Measurements from ENCODE around the gene UBTF.
A peak's percentile ranks its signal among the peaks of the same experiment; 100 is the strongest.
"Not testable (repeated sequence)": the region's sequence is repeated elsewhere in the genome, so short reads cannot be mapped to it uniquely, and the experiment has no call there.

Gene UBTF

DNA sequence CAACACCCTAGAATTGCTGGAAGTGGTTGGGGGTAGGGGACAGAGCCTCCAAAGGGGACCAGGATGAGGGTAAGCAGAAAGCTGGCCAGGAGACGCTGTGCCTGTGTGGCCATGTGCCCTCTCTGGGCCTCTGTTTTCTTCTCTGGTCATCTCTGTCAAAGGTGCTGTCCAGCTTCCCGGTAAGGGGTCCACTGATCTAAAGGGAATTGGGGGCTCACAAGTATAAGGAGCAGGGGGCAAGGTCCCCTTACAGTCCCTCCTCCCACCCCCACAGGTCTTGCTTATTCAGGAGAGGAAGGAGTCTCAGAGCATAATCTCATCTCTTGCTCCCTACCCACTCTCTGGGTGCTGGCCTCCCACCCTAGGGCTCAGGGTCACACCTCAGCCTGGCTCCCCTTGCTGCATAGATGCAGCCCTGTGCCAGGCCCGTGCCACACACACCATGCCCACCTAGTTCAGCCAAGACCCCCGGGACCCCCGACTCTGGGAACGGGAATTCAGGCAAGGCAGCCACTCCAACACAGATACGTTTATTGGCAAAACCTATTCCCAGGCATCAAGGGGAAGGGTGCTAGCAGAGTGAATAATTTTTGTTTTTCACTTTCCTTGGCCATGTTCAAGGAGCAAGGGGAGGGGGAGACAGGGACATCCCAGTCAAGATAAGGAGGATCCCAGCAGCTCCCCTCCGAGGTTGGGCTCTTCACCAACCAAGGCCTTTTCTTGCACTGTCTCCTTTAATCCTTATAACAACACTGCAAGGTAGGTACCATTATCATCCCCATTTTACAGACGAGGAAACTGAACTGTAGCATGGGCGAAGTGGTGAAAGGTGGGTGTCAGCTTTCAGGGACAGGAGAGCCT lies 28.6 kb upstream of the UBTF start:
- no peak for DNase-seq (ENCODE audit: low read depth)

DNA sequence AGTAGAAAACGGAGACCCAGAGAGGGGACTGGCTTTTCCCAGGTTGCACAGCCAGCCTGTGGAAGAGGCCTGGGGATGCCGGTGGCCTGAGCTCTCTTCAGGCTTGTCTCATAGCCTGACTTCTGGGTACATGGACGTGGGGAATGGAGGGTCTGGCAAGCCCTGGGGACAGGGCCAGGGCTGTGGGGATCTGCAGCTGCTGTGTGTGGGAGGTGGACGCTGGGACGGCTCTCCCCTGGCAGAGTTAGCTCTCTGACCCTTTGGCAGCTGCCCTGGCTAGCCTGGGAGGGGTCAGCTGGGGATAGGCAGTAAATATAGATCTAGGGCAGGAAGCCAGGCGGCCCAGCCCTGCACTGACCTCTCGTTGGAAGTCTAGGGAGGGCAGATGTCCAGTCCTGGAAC lies 28.0 kb upstream of the UBTF start:
- no peak for DNase-seq (ENCODE audit: low read depth)

DNA sequence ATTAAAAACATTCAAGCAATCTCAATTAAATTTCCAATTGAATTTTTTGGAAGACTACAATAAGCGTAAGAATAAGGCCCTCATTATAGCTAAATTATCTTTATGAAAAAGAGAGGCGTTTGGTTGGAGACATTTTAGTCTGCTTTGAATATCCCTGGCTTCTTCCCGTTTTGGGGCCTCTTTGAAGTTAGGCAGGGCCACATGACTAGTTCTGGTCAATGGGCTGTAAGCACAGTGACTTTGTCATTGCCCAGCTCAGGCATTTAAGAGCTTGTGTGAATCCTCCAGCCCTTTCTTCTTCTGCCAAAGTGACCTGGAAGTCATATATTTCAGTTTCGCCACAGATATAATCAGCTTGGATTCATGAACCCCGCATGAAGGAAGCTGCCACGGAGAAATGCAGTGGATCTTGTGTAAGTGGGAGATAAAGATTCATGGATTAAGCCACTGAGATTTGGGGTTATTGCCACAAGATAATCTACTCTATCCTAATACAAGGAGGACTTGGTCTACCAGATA lies 21.7 kb upstream of the UBTF start:
- DNase-seq (ENCODE audit: low read depth), result no peak

DNA sequence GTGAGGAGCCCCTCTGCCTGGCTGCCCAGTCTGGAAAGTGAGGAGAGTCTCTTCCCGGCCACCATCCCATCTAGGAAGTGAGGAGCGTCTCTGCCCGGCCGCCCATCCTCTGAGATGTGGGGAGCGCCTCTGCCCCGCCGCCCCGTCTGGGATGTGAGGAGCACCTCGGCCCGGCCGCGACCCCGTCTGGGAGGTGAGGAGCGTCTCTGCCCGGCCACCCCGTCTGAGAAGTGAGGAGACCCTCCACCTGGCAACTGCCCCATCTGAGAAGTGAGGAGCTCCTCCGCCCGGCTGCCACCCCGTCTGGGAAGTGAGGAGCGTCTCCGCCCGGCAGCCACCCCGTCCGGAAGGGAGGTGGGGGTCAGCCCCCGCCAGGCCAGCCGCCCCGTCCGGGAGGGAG lies 18.4 kb upstream of the UBTF start:
- not testable (repeated sequence) for DNase-seq (ENCODE audit: low read depth)

DNA sequence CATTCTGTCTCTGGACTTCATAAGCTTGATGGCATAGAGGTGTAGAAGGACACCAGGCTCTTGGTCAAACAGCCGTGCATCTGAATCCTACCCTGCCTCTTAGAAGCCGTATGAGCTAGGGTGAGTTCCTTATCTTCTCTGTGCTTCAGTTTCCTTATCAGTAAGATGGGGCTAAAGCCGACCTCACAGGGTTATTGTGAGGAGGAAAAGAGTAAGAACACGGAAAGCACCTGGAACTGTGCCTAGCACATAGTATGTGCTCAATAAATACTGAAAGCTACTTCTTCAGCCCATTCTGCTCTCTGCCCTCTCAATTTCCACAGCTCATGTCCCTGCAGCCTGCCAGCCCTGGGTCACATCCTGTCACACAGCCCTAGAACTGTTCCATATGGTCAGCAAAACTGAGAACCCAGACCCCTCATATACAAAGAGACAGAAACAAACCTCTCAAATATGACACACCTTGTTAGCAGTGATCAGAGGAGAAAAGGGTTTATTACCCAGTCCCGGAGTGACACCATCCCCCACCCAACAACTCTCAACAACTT lies 17.0 kb upstream of the UBTF start:
- DNase-seq (ENCODE audit: low read depth), result no peak

DNA sequence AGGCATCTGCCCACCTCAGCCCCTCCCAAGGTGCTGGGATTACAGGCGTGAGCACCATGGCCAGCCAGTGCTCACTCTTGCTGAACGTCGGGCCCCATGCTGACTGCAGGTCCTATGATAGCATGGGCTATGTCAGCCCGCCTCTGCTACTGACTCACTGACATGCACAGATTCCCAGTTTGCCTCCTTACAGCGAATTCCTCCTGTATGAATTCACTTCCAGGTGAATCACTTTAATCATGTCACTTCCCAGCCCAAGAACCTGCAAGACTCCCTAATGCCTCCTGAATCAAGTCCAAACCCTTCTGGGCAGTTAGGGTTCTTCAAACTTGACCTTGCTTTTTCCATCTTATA lies 16.1 kb upstream of the UBTF start:
- no peak for DNase-seq (ENCODE audit: low read depth)

DNA sequence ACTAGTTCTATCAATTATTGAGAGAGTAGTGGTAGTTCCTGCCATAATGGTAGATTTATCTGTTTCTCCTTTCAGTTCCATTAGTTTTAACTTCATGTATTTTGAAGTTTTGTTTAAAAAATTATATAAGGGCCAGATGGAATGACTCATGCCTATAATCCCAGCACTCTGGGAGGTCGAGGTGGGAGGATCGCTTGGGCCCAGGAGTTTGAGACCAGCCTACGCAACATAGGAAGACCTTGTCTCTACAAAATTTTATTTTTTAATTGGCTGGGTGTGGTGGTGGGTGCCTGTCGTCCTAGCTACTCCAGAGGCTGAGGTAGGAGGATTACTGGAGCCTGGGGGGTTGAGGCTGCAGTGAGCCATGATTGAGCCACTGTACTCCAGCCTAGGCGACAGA lies 14.1 kb upstream of the UBTF start:
- no peak for DNase-seq (ENCODE audit: low read depth)

DNA sequence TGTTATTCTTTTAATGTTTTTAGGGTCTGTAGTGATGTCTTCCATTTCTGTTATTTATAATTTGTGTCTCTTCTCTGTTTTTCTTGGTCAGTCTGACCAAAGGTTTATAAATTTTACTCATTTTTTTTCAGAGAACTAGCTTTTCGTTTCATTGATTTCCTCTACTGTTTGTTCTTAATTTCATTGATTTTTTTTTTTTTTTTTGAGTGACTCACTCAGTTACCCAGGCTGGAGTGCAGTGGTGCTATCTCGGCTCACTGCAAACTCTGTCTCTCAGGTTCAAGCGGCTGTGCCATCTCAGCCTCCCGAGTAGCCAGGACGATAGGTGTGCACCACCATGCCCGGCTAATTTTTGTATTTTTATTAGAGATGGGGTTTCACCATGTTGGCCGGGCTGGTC lies 12.6 kb upstream of the UBTF start:
- DNase-seq (ENCODE audit: low read depth), result no peak

DNA sequence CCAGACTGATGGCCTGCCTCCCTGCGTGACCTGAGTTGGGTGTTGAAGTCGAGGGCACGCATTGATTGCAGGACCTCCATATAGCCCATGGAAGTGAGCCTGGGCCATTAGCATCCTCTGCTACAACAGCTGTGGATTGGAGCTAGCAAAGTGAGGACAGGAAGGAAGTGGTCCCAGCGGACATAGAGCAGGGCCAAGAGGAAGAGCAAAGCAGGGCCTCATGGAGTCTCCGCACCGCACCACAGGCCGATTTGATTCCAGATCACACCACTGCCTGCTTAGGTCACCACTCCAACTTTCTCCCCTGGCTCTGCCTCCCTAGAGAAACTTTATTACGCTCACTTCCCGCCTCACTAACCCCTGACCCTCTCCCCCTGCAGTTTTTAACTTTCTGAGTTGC lies 10.7 kb upstream of the UBTF start:
- no peak for DNase-seq (ENCODE audit: low read depth)

DNA sequence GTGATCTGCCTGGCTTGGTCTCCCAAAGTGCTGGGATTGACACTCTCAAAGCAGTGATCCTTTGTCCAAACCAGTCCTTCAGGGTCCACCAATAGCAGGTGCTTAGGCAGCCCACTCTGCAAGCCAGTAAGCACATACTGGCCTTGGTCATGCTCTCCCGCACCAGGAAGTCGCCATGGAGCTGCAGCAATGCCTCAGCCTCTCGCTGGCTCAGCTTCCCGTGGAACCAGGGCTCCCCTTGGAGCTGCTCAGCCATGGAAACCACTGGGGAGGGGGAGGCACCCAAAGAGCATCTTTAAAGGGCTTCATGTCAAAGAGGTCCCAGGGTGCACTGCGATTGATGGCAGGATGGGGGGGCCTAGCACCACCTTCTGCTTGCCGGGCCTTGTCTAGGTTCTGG lies 9.6 kb upstream of the UBTF start:
- no peak for DNase-seq (ENCODE audit: low read depth)

DNA sequence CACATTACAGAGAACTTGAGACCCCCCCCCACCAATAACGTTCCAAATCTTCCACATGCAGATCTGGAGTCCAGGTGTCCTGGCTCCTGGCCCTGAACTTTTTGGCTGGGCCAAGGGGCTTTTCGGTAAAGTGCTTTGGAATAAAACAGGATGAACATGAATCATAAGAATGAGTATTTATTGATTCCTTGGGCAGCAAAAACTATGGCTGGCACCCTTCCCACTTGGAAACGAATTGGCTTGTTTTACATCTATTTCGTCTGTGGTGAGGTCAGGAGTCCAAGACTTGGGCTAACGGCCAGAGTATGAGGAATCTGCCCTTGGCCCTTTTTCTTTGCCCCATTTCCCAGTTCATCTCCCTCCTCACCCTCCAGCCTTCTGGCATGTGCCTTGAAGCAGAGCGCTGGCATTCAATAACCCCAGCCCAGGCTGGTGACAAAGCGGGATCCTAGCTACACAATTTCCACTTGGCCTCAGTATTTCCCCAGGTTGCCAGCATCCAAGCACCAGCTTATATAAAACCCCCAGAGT lies 4.1 kb upstream of the UBTF start:
- no peak for DNase-seq (ENCODE audit: low read depth)

DNA sequence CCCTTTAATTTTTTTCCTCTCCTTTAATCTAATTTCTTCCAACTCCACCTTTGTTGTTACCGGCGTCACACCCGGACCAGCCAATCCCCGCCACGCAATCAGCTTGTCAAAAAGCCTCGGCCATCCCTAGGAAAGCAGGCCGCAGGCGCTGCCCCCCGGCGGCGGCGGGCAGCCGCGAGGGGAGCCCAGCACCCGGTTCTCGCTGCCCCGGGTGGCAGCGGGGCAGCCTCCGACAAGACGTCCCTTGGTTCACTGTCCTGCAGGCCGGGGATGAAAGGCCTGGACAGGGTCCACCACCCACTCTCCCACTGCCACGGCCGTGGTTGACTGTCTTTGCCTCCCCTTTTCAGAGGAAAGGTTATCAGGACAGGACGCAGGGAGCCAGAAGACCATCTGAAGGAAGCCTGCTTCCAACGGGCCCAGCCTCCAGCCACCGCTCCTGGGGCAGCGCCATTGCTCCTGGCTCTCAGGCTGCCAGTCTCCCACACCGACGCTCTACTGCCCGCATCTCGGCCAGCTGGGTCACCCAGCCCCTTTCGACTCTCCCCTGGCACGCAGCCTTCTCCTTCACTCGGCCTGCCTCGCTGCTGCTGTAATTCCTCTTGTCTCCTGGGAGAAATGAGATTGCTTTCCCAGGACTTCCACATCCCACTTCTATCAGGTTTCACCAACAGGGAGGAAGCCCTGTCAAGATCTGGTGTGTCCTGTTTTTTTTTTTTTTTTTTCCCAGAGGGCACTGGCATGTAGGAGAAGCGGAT lies 2.8 kb upstream of the UBTF start:
- DNase-seq (ENCODE audit: low read depth), result no peak

DNA sequence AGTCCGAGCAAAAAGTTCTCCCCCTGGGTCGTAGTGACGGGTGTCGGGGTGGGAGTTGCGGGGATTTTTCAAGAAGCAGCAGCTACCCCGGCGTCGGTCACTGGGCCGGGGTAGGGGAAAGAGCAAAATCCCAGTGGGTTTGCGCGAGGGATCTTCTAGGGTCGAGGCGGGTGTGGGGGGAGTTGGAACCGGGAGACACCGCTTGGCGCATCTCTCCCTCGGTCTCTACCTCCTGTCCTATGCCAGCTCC lies 2.3 kb upstream of the UBTF start:
- no peak for DNase-seq (ENCODE audit: low read depth)

DNA sequence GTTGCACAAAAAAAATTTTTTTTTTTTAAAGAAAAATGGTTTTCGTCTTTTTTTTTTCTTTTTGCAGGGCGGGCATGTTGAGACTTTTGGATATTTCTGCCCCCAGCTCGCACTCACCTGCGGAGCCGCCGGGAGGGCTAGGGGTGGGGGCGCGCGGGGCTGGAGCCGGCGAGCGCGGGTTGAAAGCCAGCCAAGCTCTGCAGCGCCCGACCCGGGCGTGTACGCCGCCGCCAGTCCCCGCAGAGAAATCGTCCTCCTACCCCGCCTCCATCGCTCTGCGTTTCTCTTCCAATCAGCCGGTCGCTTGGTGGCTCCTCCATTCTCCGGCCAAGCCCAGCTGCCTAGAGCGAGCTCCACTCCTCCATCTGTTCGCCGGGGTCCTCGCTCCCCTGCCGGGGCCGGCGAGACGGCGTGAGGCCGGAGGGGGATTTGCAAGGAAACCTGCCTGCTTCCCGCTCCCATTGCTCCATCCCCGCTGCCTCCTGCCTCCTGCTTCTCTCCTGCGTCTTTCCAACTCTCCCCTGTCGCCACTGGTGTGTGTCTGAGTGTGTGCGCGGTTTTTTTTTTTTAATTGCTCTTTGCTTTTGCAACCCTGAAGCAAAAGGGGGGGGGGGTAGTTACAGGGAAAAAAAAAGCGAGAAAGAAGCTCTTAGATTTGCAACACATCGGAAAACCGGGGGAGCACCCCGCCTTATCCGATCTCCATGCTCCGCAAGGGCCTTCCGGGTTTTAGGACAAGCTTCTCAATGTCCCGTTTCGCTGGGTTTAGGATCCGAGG lies 1.8 kb upstream of the UBTF start:
- no peak for DNase-seq (ENCODE audit: low read depth)

DNA sequence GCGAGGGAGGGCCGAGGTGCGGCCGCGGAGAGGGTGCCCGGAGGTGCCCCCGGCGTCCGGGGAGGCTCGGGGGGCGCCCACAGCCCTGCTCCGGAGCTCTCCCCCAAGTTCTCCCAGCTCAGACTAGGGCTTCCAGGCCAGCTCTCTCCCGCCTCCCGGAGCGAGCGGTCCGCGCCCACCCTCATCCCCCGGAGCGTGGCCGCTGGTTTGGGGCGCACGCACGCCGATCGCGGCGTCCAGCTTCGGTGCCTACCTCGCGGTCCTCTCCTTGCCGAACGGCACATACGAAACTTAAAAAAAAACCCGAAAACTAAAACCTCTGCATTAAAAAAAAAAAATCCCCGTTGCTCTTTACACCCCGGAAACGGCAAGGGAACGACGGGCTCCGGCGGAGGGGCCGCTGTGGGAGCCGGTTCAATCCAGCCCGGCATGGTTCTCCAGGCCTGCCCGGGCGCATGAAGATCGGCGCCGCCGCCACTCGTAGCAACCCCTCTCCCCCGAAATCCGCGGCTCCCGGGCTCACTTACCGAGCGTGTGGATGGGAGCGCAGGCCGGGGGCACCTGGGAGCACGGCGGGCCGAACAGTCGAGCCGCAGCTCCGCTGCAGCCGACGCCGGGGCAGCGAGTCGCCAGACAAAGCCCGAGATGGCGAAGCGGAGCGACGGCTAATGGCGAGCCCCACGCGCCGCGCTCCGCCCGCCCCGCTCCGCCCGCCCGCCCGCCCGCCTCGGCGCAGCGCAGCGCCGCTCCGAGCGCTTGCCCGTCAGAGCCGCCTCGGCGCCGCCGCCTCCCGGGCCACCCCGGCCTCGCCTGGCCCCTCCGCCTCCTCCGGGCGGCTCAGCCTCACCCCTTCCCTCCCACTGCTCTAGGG lies 973 bp upstream of the UBTF start:
- DNase-seq (ENCODE audit: low read depth), result no peak

DNA sequence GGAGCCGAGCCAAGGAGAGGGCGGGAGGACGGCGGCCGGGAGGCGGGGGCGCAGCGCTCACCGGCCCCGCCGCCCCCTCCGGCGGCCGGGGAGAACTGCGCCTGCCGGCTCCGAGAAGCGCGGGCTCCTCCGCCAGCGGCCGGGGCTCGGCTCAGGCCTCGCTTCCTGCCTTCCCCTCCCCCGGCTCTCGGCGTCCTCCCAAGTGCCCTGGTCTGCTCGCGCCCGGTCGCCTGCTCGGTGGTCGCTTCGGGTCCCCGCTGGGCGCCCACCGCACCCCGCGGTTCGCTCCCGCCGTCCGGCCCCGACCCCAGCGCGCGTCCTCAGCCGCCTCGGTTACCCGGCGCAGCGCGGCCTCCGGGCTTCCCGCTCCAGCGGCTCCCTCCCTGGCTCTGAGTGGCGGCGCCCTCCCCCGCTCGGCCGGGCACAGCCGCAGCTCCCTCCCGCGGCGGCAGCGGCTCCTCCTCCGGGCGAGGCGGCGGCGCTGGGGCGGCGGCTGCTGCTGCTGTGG lies 313 bp downstream of the UBTF start:
- DNase-seq (ENCODE audit: low read depth), result no peak

DNA sequence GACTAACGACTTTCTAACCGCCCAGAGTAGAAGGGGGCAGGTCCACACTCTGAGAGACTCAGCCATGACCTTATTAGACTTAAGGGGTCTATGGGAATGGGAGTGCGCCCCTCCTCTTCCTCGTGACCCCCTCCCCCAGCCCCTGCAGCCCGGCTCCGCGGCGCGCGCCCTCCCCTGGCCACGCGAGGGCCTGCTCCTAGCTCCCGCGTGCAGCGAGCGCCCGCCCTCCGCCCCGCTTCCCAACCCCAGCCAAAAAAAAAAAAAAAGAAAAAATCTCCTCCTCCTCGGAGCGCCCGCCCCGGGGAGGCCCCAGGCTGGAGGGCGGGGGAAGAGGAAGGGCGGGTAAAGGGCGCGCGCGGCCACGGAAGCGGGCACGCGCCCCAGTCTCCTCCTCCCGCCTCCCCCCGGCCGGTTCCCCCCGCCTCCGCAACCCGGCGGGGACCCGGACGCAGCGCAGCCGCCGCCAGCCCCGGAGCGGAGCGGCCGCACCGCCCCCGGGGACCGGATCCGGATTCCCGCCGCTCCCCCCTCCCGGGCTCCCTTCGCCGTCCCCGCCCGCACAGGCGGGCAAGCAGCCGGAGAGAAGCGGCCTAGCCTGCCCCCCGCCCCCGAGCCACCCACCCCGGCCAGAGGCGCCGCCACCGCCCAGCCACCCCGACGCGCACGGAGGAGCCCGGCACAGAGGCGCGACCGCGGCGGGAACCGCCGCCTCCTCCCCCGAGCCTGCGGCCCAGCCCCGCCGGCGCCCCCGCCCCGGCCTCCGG lies 949 bp downstream of the UBTF start:
- DNase-seq (ENCODE audit: low read depth), result peak; percentile 66

DNA sequence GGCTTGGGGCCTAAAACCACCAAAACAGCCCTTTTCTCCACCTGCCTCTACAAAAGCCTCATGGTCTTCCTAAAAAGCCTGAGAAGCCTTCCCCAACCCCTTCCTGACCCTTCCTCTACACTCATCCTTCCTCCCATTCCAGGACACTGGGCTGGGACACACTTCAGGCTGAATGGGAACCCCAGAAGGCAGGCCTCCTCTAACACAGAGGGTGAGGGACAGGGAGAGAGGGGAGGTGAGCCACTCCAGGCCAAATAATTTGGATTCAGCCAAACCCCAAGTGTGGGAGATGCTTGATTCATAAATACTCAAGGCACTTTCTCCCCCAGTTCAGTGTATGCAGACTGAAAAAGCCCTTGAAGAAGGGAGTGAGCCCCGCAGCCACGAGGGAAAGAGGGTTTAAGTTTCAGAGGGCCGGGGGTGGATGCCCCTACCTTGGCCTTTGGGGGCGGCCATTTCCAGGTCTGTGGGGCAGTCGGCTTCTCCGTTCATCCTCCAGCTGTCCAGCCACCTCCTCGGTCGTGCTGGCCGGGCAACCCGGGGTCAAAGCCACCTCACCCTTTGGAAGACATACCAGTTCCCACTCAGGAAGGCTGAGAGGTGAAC lies 1.6 kb downstream of the UBTF start:
- no peak for DNase-seq (ENCODE audit: low read depth)

DNA sequence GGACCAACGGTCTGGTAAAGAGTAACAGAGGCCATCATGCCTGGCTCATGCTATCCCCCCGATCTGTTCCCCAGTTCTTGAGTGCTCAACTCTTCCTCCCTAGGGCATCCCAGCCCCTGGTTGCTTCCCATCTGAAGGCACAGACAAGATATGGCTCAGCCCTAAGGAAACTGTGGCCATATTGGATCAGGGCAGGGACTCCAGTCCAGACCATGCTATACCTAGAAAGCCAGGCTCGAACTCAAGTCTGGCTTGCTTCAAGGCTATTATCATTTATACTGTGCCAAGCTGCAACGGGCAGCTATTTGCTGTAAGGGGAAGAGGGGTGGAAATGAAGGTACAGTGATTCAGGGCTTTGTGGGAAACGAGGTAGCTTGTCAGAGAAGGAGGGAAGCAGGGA lies 2.8 kb downstream of the UBTF start:
- DNase-seq (ENCODE audit: low read depth), result no peak

DNA sequence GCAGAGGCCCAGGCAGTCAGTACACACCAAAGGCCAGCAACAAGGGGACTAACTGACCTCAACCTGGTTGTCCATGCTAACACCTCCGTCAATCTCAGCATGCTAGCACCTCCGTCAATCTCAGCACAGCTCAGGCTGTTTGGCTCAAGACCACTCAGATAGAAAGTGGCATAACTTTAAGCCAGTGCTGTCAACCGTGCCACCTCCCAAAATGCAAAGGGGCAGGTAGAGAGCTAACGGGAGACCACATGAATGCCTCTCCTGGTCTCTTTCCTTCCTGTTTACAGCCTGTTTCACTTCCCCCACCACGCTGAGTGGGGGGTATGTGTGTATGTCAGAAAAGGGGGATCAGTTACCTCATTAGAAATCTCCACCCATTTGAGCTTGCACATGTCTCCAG lies 3.3 kb downstream of the UBTF start:
- no peak for DNase-seq (ENCODE audit: low read depth)
